HEK293 (cell line): ENCODE measurements around the gene IL22RA1.

Source experiments
- CTCF ChIP-seq: fragments of 450-650 bp; formaldehyde crosslinking; IDR thresholded peaks from 2 replicates; pipeline ENCODE4 v1.5.1; 2016; ENCODE audit warnings: missing biosample characterization, missing genetic modification characterization
- HOXA7 ChIP-seq: sonication (generic); formaldehyde crosslinking; IDR thresholded peaks from 2 replicates; pipeline ENCODE4 v1.8.1; 2022; ENCODE audit warnings: missing genetic modification reagents, borderline replicate concordance
- SP2 ChIP-seq: fragments of 450-650 bp; formaldehyde crosslinking; IDR thresholded peaks from 2 replicates; pipeline ENCODE4 v1.5.1; 2016; ENCODE audit warnings: missing biosample characterization, missing genetic modification characterization
- ZBTB21 ChIP-seq: fragments of 450-650 bp; formaldehyde crosslinking; IDR thresholded peaks from 2 replicates; pipeline ENCODE4 v1.5.1; 2017; ENCODE audit warnings: missing biosample characterization, missing genetic modification characterization
- ZBTB26 ChIP-seq: fragments of 450-650 bp; formaldehyde crosslinking; optimal IDR thresholded peaks from 2 replicates; pipeline ENCODE3; 2016; ENCODE audit warnings: missing biosample characterization, mild to moderate bottlenecking, missing genetic modification characterization
- ZNF133 ChIP-seq: fragments of 450-650 bp; formaldehyde crosslinking; IDR thresholded peaks from 2 replicates; pipeline ENCODE4 v1.5.1; 2016; ENCODE audit warnings: missing biosample characterization, missing genetic modification characterization
- ZNF248 ChIP-seq: fragments of 450-650 bp; formaldehyde crosslinking; IDR thresholded peaks from 2 replicates; pipeline ENCODE4 v1.5.1; 2017; ENCODE audit warnings: missing biosample characterization, missing genetic modification characterization
- ZNF785 ChIP-seq: fragments of 450-650 bp; formaldehyde crosslinking; IDR thresholded peaks from 2 replicates; pipeline ENCODE4 v1.5.1; 2016; ENCODE audit warnings: missing biosample characterization, missing genetic modification characterization

- TF ChIP-seq ZNF248 (tag by site-specific recombination) (no peak), ZNF133 (no peak), ZBTB26 (no peak), HOXA7 (CRISPR knock-in tag) (no peak), SP2 (tag by site-specific recombination) (no peak), ZNF785 (no peak), CTCF (tag by site-specific recombination) (no peak), ZBTB21 (tag by site-specific recombination) (no peak)
These were observed 62.8 kb downstream of the IL22RA1 start for GRCh38 chr1:24080131-24080530.
